C4-2B (cell line): ENCODE results near the gene NUTM2A.
"Not testable (repeated sequence)": the region's sequence is repeated elsewhere in the genome, so short reads cannot be mapped to it uniquely, and the experiment has no call there.

Source experiments
- CTCF ChIP-seq: fragments of 450-650 bp; conservative IDR thresholded peaks from 2 replicates; pipeline ENCODE4 v1.5.1; 2017; ENCODE audit warnings: mild to moderate bottlenecking
- ZFX ChIP-seq: fragments of 450-650 bp; IDR thresholded peaks from 2 replicates; pipeline ENCODE4 v1.6.1; 2017

DNA sequence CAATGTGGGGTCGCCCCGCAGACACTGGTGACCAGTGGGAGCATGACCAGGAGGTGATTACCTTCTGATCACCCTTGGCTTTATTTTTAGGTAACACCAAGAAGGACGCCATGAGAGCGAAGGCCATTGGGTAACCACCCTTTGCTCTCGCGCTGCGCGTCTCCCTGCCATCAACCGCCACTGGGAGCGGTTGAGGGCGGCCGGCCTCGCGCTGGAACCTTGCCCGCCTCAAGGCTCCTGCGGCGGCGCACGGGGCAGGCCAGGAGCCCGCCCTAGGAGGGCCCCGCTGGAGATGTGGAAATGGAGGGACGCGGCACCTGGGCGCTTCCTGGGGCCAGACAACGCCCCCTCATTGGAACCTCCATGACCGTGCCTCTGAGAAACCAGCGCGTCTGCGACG, 2.5 kb upstream of the NUTM2A start:
- not testable (repeated sequence) for TF ChIP-seq CTCF, ZFX
